RWPE1 (cell line): ENCODE measurements around the gene FBXO36.

ENCODE experiments used
- CTCF ChIA-PET: fragments of 350-600 bp; sonication (Branson Sonifier 250); formaldehyde crosslinking; extraction: SDS; loops from one replicate; lab custom pipeline; 2021; lab: Yijun Ruan, JAX
- POLR2A ChIA-PET: fragments of 400-600 bp; formaldehyde crosslinking; extraction: SDS; loops from one replicate; lab custom pipeline; 2020; ENCODE audit warnings: antibody characterized with exemption; ENCODE audit not compliant: low non-redundant PET; lab: Yijun Ruan, JAX
- DNase-seq: peaks from one replicate; pipeline ENCODE4 v3.0.0; 2012; ENCODE audit warnings: low spot score
- H3K27ac ChIP-seq: fragments of 450-650 bp; 2 replicates; pipeline ENCODE4 v1.5.1; 2017
- TF ChIP-seq, protein P1 (sequence below): fragments of 450-650 bp; conservative IDR thresholded peaks from 2 replicates; pipeline ENCODE4 v1.5.1; 2017; ENCODE audit warnings: low read depth, mild to moderate bottlenecking

FBXO36 gene

DNA sequence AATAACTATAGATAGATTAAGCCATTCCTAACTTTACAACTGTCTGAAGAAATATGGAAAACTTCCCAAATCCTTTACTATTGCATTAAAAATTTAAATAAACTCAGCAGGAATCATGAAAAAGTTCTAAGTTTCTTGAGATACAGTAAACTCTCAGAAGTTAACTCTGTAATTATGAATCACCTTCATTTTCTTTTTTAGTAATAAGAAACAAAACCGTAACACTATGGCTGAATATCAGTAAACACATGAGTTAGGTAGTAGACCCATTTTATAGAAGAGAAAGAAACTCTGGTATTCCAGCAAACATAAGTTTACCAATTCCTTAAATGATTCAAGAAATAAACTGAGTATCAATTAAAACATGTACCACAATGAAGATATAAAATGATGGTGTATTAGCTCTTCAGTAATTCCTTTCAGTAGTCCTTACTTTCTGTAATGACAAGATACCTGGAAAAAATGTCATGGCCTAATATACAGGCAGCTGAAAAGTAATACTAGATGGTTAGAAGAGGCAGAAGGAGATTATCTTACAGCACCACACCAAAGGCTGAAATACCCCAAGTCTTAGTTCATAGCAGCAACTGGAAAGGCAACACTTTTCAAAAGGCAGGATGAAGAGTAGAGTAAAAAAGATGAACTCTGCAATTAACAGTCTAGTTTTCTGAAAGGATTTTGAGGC lies 12.0 kb upstream of the FBXO36 start:
- DNase-seq: no peak
- ChIA-PET POLR2A (no interaction called here), CTCF (interaction anchor here (1.1 kb wide), 1 partner anchor 39 kb away, joined by 3 read pairs; no protein-coding TSS in a partner anchor)
- no peak overlapping the region for H3K27ac ChIP-seq
- TF ChIP-seq, protein P1, sequence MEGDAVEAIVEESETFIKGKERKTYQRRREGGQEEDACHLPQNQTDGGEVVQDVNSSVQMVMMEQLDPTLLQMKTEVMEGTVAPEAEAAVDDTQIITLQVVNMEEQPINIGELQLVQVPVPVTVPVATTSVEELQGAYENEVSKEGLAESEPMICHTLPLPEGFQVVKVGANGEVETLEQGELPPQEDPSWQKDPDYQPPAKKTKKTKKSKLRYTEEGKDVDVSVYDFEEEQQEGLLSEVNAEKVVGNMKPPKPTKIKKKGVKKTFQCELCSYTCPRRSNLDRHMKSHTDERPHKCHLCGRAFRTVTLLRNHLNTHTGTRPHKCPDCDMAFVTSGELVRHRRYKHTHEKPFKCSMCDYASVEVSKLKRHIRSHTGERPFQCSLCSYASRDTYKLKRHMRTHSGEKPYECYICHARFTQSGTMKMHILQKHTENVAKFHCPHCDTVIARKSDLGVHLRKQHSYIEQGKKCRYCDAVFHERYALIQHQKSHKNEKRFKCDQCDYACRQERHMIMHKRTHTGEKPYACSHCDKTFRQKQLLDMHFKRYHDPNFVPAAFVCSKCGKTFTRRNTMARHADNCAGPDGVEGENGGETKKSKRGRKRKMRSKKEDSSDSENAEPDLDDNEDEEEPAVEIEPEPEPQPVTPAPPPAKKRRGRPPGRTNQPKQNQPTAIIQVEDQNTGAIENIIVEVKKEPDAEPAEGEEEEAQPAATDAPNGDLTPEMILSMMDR: no peak

DNA sequence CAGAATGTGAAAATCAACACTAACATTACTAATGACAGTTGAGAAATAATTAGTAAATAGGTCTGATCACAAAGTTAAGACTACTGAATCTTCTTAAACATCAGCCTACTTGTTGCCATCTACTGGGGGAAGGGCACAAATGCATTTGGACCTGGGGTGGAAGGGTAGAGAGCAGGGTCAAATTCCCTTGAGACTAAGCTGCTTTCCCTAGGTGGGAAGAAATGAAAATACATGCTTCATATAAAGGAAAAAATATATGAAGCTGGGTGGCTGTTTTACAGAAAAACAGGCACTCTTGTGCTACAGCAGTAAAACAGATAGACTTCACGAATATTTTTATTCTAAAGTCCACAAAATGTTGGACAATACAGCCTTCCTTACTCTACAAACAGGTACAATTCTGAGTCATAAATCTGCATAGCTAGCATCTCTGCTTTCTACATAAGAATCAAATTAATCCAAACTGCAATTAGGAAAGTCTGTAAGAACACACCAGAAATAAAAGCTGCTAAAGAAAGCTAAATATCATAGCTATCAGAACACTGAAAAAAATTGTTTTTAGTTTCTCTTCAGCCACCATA lies 11.4 kb upstream of the FBXO36 start:
- POLR2A ChIA-PET: no interaction called here

DNA sequence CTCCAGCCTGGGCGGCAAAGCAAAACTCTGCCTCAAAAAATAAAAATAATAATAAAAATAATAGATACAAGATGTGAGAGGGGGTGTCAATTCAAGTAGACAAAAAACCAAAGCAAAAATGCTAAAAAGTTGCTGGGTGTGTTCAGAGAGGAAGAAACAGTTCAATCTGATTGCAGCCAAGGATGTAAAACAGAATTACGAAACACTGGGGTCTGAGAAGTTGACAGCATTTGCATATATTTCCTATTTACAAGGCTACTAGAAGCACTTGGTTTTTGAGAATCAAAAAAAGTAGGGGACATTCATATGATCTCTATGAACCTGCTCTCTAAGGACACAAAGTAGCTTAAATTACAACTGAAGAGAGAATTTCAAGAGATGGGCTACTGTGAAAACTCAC lies 8.1 kb upstream of the FBXO36 start:
- DNase-seq: no peak
- ChIA-PET CTCF (no interaction called here), POLR2A (no interaction called here)
- H3K27ac ChIP-seq: no peak overlapping the region
- TF ChIP-seq, protein P1: no peak

More for the DNA sequence above, 11.4 kb upstream of the FBXO36 start:
- DNase-seq: no peak
- H3K27ac ChIP-seq: no peak overlapping the region
- TF ChIP-seq, protein P1: peak; percentile 24; the same call in 1 of the 2 replicates
- CTCF ChIA-PET: no interaction called here

DNA sequence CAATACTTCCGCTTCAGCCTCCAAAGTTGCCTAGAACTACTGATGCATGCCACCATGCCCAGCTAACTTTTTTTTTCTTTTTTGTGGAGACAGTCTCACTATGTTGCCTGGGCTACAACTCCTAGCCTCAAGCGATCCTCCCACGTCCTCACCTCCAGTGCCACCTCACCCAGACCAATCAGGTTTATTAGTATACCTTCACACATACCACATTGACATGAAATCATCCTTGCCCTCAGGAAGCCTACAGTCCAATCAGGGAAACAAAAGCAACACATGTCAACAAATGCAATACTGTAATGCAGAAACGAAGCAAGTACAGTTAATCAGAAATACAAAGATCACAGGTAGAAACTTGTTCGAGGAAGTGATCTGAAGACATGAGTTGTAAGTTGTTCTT lies 4.5 kb upstream of the FBXO36 start:
- TF ChIP-seq, protein P1: no peak
- CTCF ChIA-PET: no interaction called here
- DNase-seq: no peak
- no peak overlapping the region for H3K27ac ChIP-seq
- POLR2A ChIA-PET: interaction anchor here (0.6 kb wide), 1 partner anchor 53 kb away, joined by 3 read pairs; no protein-coding TSS in a partner anchor

DNA sequence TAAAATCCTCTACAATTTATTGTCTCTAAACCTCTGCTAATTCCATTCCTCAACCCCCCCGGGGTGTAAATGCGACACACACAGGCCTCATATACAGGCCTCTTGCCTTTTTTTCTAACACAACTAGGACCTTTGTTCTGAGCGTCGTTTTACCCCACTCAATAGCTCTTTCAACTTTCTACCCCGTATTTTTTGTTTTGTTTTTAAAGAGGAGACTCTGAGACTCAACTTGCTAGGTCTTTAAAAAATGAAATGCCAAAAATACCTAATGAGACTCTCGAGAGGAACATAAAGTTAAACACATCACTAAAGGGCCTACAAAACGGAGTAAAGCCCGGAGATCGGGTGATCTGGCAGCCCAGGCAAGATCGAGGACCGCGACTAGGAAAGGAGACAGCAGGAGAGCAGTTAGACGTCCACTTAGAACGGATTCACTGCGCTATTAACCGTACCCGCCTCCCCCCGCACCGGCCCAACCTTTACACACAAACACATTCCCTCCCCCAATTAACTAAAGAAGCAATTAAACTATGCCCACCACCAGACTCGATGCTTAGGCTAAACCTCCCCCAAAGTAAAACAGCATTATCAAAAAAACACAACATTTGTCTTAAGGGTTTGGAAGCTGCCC lies 2.2 kb upstream of the FBXO36 start:
- ChIA-PET POLR2A (no interaction called here), CTCF (interaction anchor here (0.9 kb wide), 1 partner anchor 147 kb away, joined by 3 read pairs; no protein-coding TSS in a partner anchor)
- peak overlapping the region; percentile 54 for H3K27ac ChIP-seq
- TF ChIP-seq, protein P1: no peak
- DNase-seq: no peak

DNA sequence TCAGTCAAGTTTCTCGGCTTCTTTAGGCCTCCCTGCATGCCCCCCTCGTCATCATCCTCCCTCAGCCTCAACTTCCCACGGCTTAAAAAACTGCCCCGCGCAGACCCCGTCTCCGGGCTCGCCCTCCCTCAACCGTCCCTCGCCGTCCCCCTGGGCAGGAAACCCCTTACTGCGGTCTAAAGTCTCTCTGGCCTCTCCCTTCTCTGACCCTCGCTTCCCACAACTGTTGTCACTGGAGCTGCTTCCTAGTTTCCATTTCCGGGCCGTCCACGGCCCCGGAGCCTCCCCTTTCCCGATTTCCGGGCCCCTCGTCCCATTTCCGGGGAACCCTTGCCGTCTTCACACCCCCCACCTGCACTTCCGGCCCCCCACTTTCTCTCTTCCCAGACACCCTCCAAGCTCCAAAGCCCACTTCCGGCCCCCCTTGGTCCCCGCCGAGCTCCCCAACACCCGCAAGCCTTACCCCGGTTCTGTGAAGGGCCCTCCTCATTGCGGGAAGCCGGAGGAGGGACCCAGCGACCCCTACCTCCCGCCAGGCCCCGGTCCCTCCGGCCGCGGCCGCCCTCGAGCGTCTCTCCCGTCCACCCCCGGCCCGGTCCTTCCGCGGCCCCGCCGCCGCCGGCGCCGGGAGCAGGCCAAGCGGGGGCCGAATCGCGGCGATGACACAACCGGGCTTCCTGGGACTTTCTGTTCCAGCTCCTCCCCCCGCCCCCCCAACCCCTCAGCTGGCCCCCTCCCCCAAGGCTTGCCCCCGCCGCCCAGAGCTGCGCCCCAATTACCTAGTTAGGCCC lies 1.0 kb upstream of the FBXO36 start:
- DNase-seq: peak; percentile 70
- CTCF ChIA-PET: interaction anchor here (0.6 kb wide), 1 partner anchor 16 kb away, joined by 3 read pairs; no protein-coding TSS in a partner anchor
- POLR2A ChIA-PET: no interaction called here
- H3K27ac ChIP-seq: peak overlapping the region; percentile 98
- TF ChIP-seq, protein P1: no peak
